GM18520 (cell line): ENCODE data around the gene COL5A1.
"Not testable (repeated sequence)": the region's sequence is repeated elsewhere in the genome, so short reads cannot be mapped to it uniquely, and the experiment has no call there.

ENCODE experiments used
- ATAC-seq: cut with Tn5 transposase; IDR thresholded peaks from one replicate; pipeline ENCODE4 v1.9.1; 2021; ENCODE audit not compliant: unreplicated experiment

COL5A1 gene

GRCh38 chr9:134638502-134639090 is 3.0 kb upstream of the COL5A1 start:
- ATAC-seq = no peak

GRCh38 chr9:134639994-134640393 is 1.6 kb upstream of the COL5A1 start:
- no peak for ATAC-seq

GRCh38 chr9:134640506-134641172 is 964 bp upstream of the COL5A1 start:
- ATAC-seq = no peak

- no peak for ATAC-seq
Observed at GRCh38 chr9:134641990-134642384, 384 bp downstream of the COL5A1 start.

GRCh38 chr9:134642385-134643181 is 980 bp downstream of the COL5A1 start:
- no peak for ATAC-seq

- no peak for ATAC-seq
Observed at GRCh38 chr9:134643222-134643671, 1.6 kb downstream of the COL5A1 start.

GRCh38 chr9:134644401-134644724 is 2.8 kb downstream of the COL5A1 start:
- not testable (repeated sequence) for ATAC-seq

- no peak for ATAC-seq
Observed at GRCh38 chr9:134644725-134645606, 3.4 kb downstream of the COL5A1 start.

- ATAC-seq = no peak
Observed at GRCh38 chr9:134645607-134646365, 4.2 kb downstream of the COL5A1 start.

GRCh38 chr9:134647359-134648080 is 5.9 kb downstream of the COL5A1 start:
- no peak for ATAC-seq

- ATAC-seq = no peak
Observed at GRCh38 chr9:134648701-134649530, 7.3 kb downstream of the COL5A1 start.

GRCh38 chr9:134650431-134651190 is 9.0 kb downstream of the COL5A1 start:
- no peak for ATAC-seq

GRCh38 chr9:134651226-134651905 is 9.8 kb downstream of the COL5A1 start:
- no peak for ATAC-seq

GRCh38 chr9:134652291-134653225 is 11.0 kb downstream of the COL5A1 start:
- no peak for ATAC-seq

- ATAC-seq = no peak
Observed at GRCh38 chr9:134653259-134654009, 11.8 kb downstream of the COL5A1 start.

GRCh38 chr9:134655101-134655500 is 13.5 kb downstream of the COL5A1 start:
- ATAC-seq = no peak
